Measurements from ENCODE around the gene ZFAND2B.

- TF ChIP-seq, protein P1, sequence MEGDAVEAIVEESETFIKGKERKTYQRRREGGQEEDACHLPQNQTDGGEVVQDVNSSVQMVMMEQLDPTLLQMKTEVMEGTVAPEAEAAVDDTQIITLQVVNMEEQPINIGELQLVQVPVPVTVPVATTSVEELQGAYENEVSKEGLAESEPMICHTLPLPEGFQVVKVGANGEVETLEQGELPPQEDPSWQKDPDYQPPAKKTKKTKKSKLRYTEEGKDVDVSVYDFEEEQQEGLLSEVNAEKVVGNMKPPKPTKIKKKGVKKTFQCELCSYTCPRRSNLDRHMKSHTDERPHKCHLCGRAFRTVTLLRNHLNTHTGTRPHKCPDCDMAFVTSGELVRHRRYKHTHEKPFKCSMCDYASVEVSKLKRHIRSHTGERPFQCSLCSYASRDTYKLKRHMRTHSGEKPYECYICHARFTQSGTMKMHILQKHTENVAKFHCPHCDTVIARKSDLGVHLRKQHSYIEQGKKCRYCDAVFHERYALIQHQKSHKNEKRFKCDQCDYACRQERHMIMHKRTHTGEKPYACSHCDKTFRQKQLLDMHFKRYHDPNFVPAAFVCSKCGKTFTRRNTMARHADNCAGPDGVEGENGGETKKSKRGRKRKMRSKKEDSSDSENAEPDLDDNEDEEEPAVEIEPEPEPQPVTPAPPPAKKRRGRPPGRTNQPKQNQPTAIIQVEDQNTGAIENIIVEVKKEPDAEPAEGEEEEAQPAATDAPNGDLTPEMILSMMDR (IDR thresholded peaks at IDR 0.05; ENCODE audit: low read depth, low read length) = no peak
- TF ChIP-seq EZH2phosphoT487 (IDR thresholded peaks at IDR 0.05; ENCODE audit: low read depth) = no peak
Measured at GRCh38 chr2:219253753-219254589, 47.4 kb downstream of the ZFAND2B start, which contains the start of gene TUBA4A.

Data from OCI-LY3 (cell line).